Stimulated activated CD4-positive, alpha-beta T cell treated with anti-CD3 and anti-CD28 coated beads, TNF-alpha, amount 100 ng/mL, for 1 hour (primary cell): ENCODE measurements around the gene NDUFS1.
"Not testable (repeated sequence)": the region's sequence is repeated elsewhere in the genome, so short reads cannot be mapped to it uniquely, and the experiment has no call there.

Source experiments
- DNase-seq, 3 donors: peaks; one replicate each; pipeline ENCODE4 v3.0.0-alpha.2; 2020; ENCODE audit warnings: low read depth in 3 of 3, low spot score in 1 of 3

NDUFS1 gene

GRCh38 chr2:206105541-206105940 lies 53.7 kb downstream of the NDUFS1 start:
- no peak for DNase-seq

- DNase-seq, result no peak
Observed at GRCh38 chr2:206105038-206105437, 54.2 kb downstream of the NDUFS1 start.

DNA sequence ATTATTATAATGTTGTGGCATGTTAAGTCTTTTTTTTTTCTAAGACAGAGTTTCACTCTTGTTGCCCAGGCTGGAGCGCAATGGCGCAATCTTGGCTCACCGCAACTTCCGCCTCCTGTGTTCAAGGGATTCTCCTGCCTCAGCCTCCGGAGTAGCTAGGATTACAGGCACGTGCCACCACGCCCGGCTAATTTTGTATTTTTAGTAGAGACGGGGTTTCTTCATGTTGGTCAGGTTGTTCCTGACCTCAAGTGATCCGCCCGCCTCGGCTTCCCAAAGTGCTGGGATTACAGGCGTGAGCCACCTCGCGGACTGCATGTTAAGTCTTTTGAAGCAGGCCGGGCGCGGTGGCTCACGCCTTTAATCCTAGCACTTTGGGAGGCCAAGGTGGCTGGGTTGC lies 60.4 kb downstream of the NDUFS1 start:
- DNase-seq, result not testable (repeated sequence)

DNA sequence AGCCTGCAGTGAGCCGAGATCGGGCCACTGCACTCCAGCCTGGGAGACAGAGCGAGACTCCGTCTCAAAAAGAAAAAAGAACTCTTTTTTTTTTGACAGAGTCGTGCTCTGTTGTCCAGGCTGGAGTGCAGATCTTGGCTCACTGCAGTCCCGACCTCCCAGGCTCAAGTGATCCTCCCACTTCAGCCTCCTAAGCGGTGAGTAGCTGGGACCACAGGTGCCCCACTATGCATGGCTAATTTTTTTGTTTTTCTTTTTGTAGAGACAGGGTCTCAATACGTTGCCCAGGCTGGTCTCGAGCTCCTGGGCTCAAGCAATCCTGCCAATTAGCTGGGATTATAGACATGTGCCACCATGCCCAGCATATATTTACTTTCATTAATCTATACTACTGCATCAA lies 60.8 kb downstream of the NDUFS1 start:
- no peak for DNase-seq

DNA sequence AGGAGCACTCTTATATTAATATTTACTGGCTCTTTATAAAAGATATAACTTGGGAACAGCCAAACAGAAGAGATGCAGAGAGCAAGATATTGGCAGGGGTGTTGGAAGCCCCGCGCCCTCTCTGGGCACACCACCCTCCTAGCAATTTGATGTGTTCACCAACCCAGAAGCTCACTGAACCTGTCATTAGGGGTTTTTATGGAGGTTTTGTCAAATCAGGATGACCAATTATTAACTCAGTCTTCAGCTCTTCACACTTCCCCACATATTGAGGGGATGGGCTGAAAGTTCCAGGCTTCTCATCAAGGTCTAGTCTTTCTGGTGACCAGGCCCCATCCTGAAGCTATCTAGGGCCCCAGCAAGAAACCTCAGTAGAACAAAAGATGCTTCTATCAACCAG lies 62.4 kb downstream of the NDUFS1 start:
- DNase-seq, result no peak

- no peak for DNase-seq
Observed at GRCh38 chr2:206095536-206096332, 63.5 kb downstream of the NDUFS1 start.

DNA sequence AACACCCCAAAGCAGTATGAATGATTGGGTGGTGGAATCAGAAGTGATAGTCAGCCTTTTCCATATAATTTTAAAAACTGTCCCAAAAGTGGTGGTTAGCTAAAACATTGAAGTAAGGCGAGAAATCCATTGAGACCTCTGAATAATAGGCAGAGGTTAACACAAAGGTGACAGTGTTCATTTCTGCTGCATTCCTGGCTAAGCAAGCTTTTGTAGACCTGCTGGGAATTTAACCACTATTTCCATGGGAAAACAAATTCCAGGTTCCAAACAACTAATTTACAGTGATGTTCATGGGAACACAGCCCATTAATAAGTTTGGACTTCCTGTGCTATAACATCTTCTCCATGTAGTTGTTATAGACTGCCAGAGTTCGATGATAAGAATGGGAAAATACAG lies 66.9 kb downstream of the NDUFS1 start:
- no peak for DNase-seq

DNA sequence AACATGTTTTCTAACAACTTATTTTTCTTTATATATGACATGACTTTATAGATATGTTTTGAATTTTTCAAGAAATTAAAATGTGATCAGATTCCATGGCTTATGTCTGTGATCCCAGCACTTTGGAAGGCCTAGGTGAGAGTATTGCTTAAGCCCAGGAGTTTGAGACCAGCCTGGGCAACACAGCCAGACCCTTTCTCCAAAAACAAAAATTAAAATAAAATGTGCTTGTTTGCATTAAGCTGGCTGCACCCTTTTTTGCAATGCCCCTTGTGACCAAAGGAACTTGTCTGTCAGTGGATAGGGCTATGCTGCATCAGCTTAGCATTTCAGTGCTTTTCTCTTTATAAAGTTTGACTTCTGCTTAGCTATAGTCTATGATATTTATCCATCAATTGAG lies 71.0 kb downstream of the NDUFS1 start:
- DNase-seq, result no peak

- no peak for DNase-seq
Observed at GRCh38 chr2:206086716-206087350, 72.4 kb downstream of the NDUFS1 start.

DNA sequence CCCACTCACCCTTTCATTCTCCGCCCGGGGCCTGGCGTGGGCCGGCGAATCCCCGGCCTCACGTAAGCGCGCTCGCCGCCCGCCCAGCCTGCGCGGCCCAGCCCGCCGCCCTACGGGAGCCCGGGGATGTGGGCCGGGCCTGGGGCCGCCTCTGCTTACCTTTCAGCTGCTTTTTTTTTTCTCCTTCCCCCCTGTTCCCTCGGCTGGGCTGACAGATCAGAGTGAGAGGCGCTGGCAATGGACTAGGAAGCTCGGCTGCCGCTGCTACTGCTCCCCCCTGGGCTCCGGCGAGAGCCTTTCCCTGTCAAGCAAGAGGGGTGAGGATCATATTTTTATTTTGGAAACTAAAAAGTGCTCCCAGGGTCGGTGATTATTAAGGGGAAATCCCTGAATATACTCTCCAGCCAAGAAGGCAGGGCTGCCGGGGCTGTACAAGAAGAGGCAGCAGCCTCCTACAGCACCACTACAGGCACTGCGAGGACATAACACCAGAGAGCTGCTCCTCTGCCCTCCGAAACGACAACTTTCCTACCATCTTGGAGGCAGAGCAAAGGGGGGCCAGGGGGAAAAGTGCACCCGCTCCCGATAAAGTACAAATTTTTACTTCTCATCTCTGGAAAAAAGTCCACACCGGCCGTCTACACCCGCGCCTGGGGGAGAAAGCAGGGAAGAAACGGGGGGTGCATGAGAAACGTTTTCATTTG lies 73.3 kb downstream of the NDUFS1 start, which contains the start of gene INO80D:
Gene INO80D, minus strand, starts transcription at position 433 of the 704 bp plus-strand sequence. CDS start 23,158 bp downstream, outside the sequence.
- DNase-seq, result peak; percentile 47 to 55 (median 55)

GRCh38 chr2:206084870-206085741 lies 74.1 kb downstream of the NDUFS1 start:
- peak in 2 of 3 donors; percentile 11 to 27 for DNase-seq

DNA sequence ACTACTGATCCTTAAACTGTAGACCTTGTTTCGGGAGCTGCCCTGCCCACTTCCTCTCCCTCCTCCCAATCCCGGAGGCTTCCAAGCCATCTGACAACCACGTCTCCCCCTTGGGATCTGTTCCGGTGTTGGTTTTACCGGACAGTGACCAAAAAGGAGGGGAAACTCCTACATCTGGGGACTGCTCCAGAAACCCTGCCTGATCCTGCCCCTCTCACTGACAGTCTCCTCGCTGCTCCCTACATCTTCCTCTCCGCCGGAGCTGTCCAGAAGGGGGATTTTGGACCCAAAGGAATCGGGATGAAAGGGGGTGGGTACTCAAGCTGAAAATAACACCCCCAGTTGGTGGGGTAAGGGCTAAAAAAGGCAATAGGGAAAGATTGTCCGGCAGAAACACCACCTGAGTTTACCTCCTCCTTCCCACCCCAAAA lies 74.8 kb downstream of the NDUFS1 start:
- no peak for DNase-seq

GRCh38 chr2:206083602-206084438 lies 75.4 kb downstream of the NDUFS1 start:
- DNase-seq, result no peak

- no peak for DNase-seq
Observed at GRCh38 chr2:206082298-206082843, 76.9 kb downstream of the NDUFS1 start.

- DNase-seq, result no peak
Observed at GRCh38 chr2:206080927-206081326, 78.3 kb downstream of the NDUFS1 start.

DNA sequence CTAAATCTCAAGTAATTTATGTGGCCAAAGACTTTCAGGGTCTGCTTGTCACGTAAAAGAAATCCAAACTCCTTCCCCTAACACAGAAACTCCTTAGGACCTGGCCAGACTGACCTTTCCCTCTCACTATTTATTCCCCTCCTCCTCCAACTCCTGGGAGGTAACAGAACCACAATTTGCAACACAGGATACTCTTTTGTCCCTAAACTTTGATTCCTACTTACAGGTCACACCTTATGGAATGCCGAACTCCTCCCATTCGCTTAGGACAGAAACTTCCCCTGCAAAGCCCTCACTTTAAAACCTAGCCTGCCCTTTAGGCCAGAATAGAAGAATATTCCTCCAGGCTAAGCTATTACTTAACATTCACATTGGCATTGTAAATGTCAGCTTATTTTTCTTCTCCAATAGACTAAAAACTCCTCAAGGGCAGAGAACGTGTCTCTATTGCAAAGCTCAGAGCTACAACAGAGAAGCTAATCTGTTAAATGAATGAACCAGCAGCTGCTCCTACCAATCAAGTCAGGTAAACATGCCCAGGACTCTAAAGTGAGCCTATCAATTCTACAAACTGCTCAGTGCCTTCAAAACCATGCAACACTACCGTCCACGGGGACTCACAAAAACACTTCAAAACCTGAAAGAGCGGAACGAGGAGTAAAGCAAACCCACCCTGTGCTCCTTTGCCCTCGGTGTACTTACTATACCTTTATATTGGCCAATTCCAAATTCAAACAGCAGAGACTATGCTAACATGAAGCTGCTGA lies 79.4 kb downstream of the NDUFS1 start:
- DNase-seq, result no peak

DNA sequence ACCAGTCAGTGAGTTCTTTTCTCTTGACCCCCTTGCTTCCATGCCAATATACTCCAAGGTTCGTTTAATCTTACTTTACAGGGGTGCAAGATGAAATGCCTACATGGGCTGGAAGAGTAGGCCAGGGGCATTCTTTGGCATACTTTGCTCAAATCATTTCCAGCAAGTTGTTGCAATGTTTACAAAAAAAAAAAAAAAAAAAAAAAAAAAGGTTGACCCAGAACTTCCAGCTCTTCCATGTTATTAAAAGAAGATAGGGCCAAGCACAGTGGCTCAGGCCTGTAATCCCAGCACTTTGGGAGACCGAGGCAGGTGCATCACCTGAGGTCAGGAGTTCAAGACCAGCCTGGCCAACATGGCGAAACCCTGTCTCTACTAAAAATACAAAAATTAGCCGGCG lies 81.4 kb downstream of the NDUFS1 start:
- DNase-seq, result not testable (repeated sequence)

DNA sequence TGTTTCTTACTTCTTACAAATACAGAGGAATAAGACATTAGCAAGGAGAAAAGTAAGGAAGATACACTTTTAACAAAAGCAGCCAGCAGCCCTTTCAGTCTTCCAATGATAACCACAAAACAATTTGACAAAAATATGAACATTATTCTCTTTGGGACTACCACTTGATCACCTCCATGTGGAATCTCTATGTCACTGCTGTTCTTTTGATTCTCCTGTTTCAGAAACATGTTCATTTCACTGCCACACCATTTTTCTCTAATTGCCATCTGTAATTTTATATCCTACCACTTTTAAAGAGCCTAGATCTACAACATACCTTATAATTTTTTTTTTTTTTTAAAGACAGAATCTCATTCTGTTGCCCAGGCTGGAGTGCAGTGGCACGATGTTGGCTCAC lies 84.1 kb downstream of the NDUFS1 start:
- no peak for DNase-seq

DNA sequence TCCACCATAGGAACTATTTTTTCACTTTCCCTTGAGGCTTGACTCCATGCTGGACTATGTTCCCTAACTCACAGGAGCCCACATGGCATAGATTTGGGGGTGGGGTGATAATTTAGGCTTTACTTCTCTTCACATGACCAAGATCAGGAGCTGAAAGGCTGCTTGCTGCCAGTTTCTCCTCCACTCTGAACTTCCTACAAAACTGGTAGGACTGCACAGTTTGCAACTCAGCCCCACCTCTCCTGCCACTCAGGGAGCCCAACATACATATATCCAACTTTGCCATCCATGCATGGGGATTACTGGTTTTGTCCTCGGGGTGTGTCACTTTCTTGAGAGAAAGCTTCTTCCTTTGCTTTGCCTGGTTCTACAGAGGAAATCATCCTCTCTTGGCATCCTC lies 87.4 kb downstream of the NDUFS1 start:
- no peak for DNase-seq
